GM23338 (cell line): Measurements from ENCODE around the gene LIN54. TPM values are rescaled to one million over a fixed set of nuclear protein-coding genes. Genes with fewer than 3 reads are reported as not detected.

Experiments used
- ATAC-seq: fragments of 200-7000 bp; cut with Tn5 transposase; 3 replicates; pipeline ENCODE4 v1.9.1; 2020
- DNase-seq: peaks from one replicate; pipeline ENCODE4 v3.0.0-alpha.2; 2015; ENCODE audit warnings: low spot score
- H2AFZ ChIP-seq: fragments of 200-600 bp; sonication (generic); 2 replicates; pipeline ENCODE4 v1.8.0; 2016; ENCODE audit warnings: antibody characterized with exemption, mild to moderate bottlenecking, moderate library complexity
- H3F3A ChIP-seq: fragments of 200-600 bp; sonication (generic); replicated peaks from 2 replicates; pipeline ENCODE4 v1.8.0; 2017; ENCODE audit warnings: antibody characterized with exemption, mixed run types, low read depth
- H3K27ac ChIP-seq: fragments of 200-600 bp; sonication (generic); 2 replicates; pipeline ENCODE4 v1.6.1; 2016; ENCODE audit warnings: low read depth
- H3K27me3 ChIP-seq: fragments of 200-600 bp; sonication (generic); 2 replicates; pipeline ENCODE4 v1.8.0; 2016; ENCODE audit warnings: mild to moderate bottlenecking, mixed run types, moderate library complexity; ENCODE audit not compliant: insufficient read depth
- H3K36me3 ChIP-seq: fragments of 200-600 bp; sonication (generic); 2 replicates; pipeline ENCODE4 v1.8.0; 2016; ENCODE audit warnings: mild to moderate bottlenecking; ENCODE audit not compliant: insufficient read depth
- H3K4me1 ChIP-seq: fragments of 200-600 bp; sonication (generic); 2 replicates; pipeline ENCODE4 v1.8.0; 2016; ENCODE audit warnings: mild to moderate bottlenecking, moderate library complexity; ENCODE audit not compliant: insufficient read depth
- H3K4me2 ChIP-seq: fragments of 200-600 bp; sonication (generic); 2 replicates; pipeline ENCODE4 v1.7.1; 2017; ENCODE audit warnings: mixed run types
- H3K4me3 ChIP-seq: fragments of 200-600 bp; sonication (generic); 2 replicates; pipeline ENCODE4 v1.6.1; 2016; ENCODE audit warnings: mixed run types
- H3K79me2 ChIP-seq: fragments of 200-600 bp; sonication (generic); replicated peaks from 2 replicates; pipeline ENCODE4 v1.8.0; 2017; ENCODE audit warnings: mild to moderate bottlenecking; ENCODE audit not compliant: insufficient read depth
- H3K9me2 ChIP-seq: fragments of 200-600 bp; sonication (generic); 2 replicates; pipeline ENCODE4 v1.8.0; 2017; ENCODE audit not compliant: insufficient read depth
- H4K20me1 ChIP-seq: fragments of 200-600 bp; sonication (generic); replicated peaks from 2 replicates; pipeline ENCODE4 v1.8.0; 2017; ENCODE audit warnings: mild to moderate bottlenecking; ENCODE audit not compliant: insufficient read depth
- H3K27ac Mint-ChIP-seq: 2 replicates; pipeline ENCODE4 v1.8.0; 2020; ENCODE audit warnings: inconsistent platforms, mild to moderate bottlenecking, moderate library complexity, mixed read lengths
- H3K27me3 Mint-ChIP-seq: 3 replicates; pipeline ENCODE4 v1.8.0; 2022; ENCODE audit warnings: low read depth, mild to moderate bottlenecking, moderate library complexity, mixed read lengths, inconsistent platforms; ENCODE audit not compliant: insufficient read depth, poor library complexity
- H3K36me3 Mint-ChIP-seq: 3 replicates; pipeline ENCODE4 v1.8.0; 2021; ENCODE audit warnings: low read depth, mild to moderate bottlenecking, inconsistent platforms, moderate library complexity, mixed read lengths
- H3K4me1 Mint-ChIP-seq: 3 replicates; pipeline ENCODE4 v1.8.0; 2020; ENCODE audit warnings: mild to moderate bottlenecking, inconsistent platforms, mixed read lengths
- H3K4me3 Mint-ChIP-seq: 3 replicates; pipeline ENCODE4 v1.8.0; 2021; ENCODE audit warnings: moderate library complexity, mild to moderate bottlenecking, inconsistent platforms, mixed read lengths
- H3K9me3 Mint-ChIP-seq: 3 replicates; pipeline ENCODE4 v1.8.0; 2020; ENCODE audit warnings: moderate library complexity, mild to moderate bottlenecking, inconsistent platforms, mixed read lengths
- CREB1 ChIP-seq: fragments of 250-450 bp; sonication (Bioruptor Pico); IDR thresholded peaks from 2 replicates; pipeline ENCODE4 v1.5.0; 2020; ENCODE audit warnings: low read depth, mild to moderate bottlenecking, moderate library complexity
- EZH2 ChIP-seq: fragments of 200-600 bp; sonication (generic); IDR thresholded peaks from one replicate; pipeline ENCODE4 v1.8.0; 2017; ENCODE audit warnings: antibody characterized with exemption, mild to moderate bottlenecking, low read depth; ENCODE audit not compliant: unreplicated experiment
- EZH2phosphoT487 ChIP-seq: fragments of 200-600 bp; sonication (generic); IDR thresholded peaks from one replicate; pipeline ENCODE4 v1.8.1; 2018; ENCODE audit warnings: antibody characterized with exemption; ENCODE audit not compliant: unreplicated experiment
- JUNB ChIP-seq: IDR thresholded peaks from one replicate; pipeline ENCODE4 v1.6.1; 2016; ENCODE audit warnings: antibody characterized with exemption; ENCODE audit not compliant: unreplicated experiment
- ZNF331 ChIP-seq: fragments of 250-450 bp; sonication (Bioruptor Pico); IDR thresholded peaks from 2 replicates; pipeline ENCODE4 v1.5.0; 2020; ENCODE audit warnings: low read depth, mild to moderate bottlenecking, moderate library complexity
- polyA plus RNA-seq: library from polyadenylated mRNA; unstranded; fragments of >200 nt; fragmentation: Nextera tagmentation; extraction: Ambion mirVana; gene quantifications from 2 replicates; pipeline ENCODE4 v1.2.1, GENCODE V29; 2016
- total RNA-seq: library from RNA; depleted of rRNA; stranded (reverse); fragments of >200 nt; shearing (Covaris generic); gene quantifications from 2 replicates; pipeline ENCODE4 v1.2.3, GENCODE V29; 2014
- TF ChIP-seq, protein P1 (sequence below): IDR thresholded peaks from one replicate; pipeline ENCODE4 v1.6.1; 2018; ENCODE audit warnings: antibody characterized with exemption; ENCODE audit not compliant: unreplicated experiment
- TF ChIP-seq, protein P2 (sequence below): fragments of 250-450 bp; sonication (Bioruptor Pico); IDR thresholded peaks from 2 replicates; pipeline ENCODE4 v1.5.0; 2020; ENCODE audit warnings: mild to moderate bottlenecking, moderate library complexity

Gene LIN54
- total and polyA plus RNA-seq, 2 experiments from 2014 or later, result 4.0 to 11.2 TPM

DNA sequence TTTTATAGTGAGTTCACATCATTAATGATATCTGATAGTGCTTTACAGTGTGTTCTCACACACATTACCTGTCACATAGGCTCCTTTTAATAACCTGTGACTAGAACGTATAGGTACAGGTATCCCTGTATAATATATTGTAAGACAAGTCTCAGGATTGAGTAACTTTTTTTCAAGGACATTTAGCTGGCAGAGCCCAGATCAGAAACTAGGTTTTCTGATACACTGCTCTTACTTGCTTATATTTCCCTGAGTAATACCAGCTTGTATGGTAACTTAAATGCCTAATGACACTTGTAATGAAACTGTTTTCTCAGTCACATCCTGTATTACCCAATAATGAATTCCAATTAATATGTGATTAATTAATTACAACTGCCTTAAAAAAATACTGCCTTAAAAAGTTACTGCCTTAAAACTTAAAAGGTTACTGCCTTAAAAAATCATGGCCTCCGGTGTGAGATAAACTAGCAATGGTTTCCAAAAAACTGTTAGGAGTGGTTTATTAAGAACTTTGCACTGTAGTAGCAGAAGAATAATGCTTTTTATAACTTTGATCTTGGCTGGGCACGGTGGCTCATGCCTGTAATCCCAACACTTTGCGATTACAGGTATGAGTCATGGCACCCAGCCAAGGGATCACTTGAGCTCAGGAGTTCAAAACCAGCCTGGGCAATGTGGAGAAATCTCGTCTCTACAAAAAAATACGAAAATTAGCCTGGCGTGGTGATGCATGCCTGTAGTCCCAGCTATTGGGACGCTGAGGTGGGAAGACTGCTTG is 36.3 kb upstream of the LIN54 start:
- TF ChIP-seq EZH2phosphoT487 (no peak), JUNB (no peak), ZNF331 (CRISPR knock-in tag) (no peak), CREB1 (CRISPR knock-in tag) (no peak), EZH2 (no peak)
- TF ChIP-seq, protein P1, sequence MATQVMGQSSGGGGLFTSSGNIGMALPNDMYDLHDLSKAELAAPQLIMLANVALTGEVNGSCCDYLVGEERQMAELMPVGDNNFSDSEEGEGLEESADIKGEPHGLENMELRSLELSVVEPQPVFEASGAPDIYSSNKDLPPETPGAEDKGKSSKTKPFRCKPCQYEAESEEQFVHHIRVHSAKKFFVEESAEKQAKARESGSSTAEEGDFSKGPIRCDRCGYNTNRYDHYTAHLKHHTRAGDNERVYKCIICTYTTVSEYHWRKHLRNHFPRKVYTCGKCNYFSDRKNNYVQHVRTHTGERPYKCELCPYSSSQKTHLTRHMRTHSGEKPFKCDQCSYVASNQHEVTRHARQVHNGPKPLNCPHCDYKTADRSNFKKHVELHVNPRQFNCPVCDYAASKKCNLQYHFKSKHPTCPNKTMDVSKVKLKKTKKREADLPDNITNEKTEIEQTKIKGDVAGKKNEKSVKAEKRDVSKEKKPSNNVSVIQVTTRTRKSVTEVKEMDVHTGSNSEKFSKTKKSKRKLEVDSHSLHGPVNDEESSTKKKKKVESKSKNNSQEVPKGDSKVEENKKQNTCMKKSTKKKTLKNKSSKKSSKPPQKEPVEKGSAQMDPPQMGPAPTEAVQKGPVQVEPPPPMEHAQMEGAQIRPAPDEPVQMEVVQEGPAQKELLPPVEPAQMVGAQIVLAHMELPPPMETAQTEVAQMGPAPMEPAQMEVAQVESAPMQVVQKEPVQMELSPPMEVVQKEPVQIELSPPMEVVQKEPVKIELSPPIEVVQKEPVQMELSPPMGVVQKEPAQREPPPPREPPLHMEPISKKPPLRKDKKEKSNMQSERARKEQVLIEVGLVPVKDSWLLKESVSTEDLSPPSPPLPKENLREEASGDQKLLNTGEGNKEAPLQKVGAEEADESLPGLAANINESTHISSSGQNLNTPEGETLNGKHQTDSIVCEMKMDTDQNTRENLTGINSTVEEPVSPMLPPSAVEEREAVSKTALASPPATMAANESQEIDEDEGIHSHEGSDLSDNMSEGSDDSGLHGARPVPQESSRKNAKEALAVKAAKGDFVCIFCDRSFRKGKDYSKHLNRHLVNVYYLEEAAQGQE, result no peak
- TF ChIP-seq, protein P2, sequence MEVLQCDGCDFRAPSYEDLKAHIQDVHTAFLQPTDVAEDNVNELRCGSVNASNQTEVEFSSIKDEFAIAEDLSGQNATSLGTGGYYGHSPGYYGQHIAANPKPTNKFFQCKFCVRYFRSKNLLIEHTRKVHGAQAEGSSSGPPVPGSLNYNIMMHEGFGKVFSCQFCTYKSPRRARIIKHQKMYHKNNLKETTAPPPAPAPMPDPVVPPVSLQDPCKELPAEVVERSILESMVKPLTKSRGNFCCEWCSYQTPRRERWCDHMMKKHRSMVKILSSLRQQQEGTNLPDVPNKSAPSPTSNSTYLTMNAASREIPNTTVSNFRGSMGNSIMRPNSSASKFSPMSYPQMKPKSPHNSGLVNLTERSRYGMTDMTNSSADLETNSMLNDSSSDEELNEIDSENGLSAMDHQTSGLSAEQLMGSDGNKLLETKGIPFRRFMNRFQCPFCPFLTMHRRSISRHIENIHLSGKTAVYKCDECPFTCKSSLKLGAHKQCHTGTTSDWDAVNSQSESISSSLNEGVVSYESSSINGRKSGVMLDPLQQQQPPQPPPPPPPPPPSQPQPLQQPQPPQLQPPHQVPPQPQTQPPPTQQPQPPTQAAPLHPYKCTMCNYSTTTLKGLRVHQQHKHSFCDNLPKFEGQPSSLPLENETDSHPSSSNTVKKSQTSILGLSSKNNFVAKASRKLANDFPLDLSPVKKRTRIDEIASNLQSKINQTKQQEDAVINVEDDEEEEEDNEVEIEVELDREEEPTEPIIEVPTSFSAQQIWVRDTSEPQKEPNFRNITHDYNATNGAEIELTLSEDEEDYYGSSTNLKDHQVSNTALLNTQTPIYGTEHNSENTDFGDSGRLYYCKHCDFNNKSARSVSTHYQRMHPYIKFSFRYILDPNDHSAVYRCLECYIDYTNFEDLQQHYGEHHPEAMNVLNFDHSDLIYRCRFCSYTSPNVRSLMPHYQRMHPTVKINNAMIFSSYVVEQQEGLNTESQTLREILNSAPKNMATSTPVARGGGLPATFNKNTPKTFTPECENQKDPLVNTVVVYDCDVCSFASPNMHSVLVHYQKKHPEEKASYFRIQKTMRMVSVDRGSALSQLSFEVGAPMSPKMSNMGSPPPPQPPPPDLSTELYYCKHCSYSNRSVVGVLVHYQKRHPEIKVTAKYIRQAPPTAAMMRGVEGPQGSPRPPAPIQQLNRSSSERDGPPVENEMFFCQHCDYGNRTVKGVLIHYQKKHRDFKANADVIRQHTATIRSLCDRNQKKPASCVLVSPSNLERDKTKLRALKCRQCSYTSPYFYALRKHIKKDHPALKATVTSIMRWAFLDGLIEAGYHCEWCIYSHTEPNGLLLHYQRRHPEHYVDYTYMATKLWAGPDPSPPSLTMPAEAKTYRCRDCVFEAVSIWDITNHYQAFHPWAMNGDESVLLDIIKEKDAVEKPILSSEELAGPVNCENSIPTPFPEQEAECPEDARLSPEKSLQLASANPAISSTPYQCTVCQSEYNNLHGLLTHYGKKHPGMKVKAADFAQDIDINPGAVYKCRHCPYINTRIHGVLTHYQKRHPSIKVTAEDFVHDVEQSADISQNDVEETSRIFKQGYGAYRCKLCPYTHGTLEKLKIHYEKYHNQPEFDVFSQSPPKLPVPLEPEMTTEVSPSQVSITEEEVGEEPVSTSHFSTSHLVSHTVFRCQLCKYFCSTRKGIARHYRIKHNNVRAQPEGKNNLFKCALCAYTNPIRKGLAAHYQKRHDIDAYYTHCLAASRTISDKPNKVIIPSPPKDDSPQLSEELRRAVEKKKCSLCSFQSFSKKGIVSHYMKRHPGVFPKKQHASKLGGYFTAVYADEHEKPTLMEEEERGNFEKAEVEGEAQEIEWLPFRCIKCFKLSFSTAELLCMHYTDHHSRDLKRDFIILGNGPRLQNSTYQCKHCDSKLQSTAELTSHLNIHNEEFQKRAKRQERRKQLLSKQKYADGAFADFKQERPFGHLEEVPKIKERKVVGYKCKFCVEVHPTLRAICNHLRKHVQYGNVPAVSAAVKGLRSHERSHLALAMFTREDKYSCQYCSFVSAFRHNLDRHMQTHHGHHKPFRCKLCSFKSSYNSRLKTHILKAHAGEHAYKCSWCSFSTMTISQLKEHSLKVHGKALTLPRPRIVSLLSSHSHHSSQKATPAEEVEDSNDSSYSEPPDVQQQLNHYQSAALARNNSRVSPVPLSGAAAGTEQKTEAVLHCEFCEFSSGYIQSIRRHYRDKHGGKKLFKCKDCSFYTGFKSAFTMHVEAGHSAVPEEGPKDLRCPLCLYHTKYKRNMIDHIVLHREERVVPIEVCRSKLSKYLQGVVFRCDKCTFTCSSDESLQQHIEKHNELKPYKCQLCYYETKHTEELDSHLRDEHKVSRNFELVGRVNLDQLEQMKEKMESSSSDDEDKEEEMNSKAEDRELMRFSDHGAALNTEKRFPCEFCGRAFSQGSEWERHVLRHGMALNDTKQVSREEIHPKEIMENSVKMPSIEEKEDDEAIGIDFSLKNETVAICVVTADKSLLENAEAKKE (CRISPR knock-in tag), result no peak
- 0 out of 3 replicates have a peak, but pooled peaks cover 11% of the 10 kb centered on the region for H3K36me3 Mint-ChIP-seq
- no peaks in the 10 kb centered on the region for H3K36me3 ChIP-seq
- H2AFZ ChIP-seq, result no peak overlapping the region
- no peaks in the 10 kb centered on the region for H3K4me1 Mint-ChIP-seq
- no peak overlapping the region for H3K27ac ChIP-seq
- H3K9me3 Mint-ChIP-seq, result no peaks in the 10 kb centered on the region
- H3K4me3 ChIP-seq, result no peak overlapping the region
- H3K27me3 Mint-ChIP-seq, result no peaks in the 10 kb centered on the region
- no peaks in the 10 kb centered on the region for H3F3A ChIP-seq
- peaks cover 6% of the 10 kb centered on the region for H4K20me1 ChIP-seq
- H3K4me1 ChIP-seq, result no peaks in the 10 kb centered on the region
- ATAC-seq, result no peak
- no peak overlapping the region for H3K4me2 ChIP-seq
- DNase-seq, result no peak
- H3K27ac Mint-ChIP-seq, result no peak overlapping the region
- no peaks in the 10 kb centered on the region for H3K27me3 ChIP-seq
- no peak overlapping the region for H3K4me3 Mint-ChIP-seq
- H3K79me2 ChIP-seq, result peaks cover 9% of the 10 kb centered on the region
- H3K9me2 ChIP-seq, result no peaks in the 10 kb centered on the region
